BJ (cell line): ENCODE data around the gene DNAJB7. TPM values are rescaled to one million over a fixed set of nuclear protein-coding genes. Genes with fewer than 3 reads are reported as not detected.
A peak's percentile ranks its signal among the peaks of the same experiment; 100 is the strongest.
"Not testable (repeated sequence)": the region's sequence is repeated elsewhere in the genome, so short reads cannot be mapped to it uniquely, and the experiment has no call there.

ENCODE experiments used
- CTCF ChIA-PET: fragments of 350-600 bp; formaldehyde crosslinking; extraction: SDS; loops from one replicate; lab custom pipeline; 2021; ENCODE audit warnings: antibody characterized with exemption, inconsistent platforms; lab: Yijun Ruan, JAX
- POLR2A ChIA-PET: fragments of 300-600 bp; sonication (Branson Sonifier 250); formaldehyde crosslinking; extraction: SDS; loops from one replicate; lab custom pipeline; 2021; ENCODE audit warnings: antibody characterized with exemption; lab: Charles Lee
- DNase-seq: peaks from one replicate; pipeline ENCODE4 v3.0.0-alpha.2; 2011; ENCODE audit warnings: low read depth
- H3K27me3 ChIP-seq: 2 replicates; pipeline ENCODE4 v1.6.0; 2011; ENCODE audit warnings: low read length; ENCODE audit not compliant: control insufficient read depth, insufficient read depth
- H3K36me3 ChIP-seq: 2 replicates; pipeline ENCODE4 v1.5.1; 2011; ENCODE audit warnings: low read length; ENCODE audit not compliant: control insufficient read depth, insufficient read depth
- H3K4me3 ChIP-seq: 2 replicates; pipeline ENCODE4 v1.5.1; 2011; ENCODE audit warnings: low read depth, mild to moderate bottlenecking, control low read depth, low read length
- CTCF ChIP-seq: IDR thresholded peaks from 2 replicates; pipeline ENCODE4 v1.5.1; 2011; ENCODE audit warnings: low read depth, mild to moderate bottlenecking, control low read depth, inconsistent platforms, low read length, moderate library complexity; ENCODE audit not compliant: insufficient read depth
- polyA plus RNA-seq: library from polyadenylated mRNA; depleted of rRNA; stranded (reverse); fragments of >200 nt; gene quantifications from 2 replicates; pipeline ENCODE4 v1.2.3, GENCODE V29; 2011

The DNAJB7 gene
- polyA plus RNA-seq, 1 experiment: not detected

DNA sequence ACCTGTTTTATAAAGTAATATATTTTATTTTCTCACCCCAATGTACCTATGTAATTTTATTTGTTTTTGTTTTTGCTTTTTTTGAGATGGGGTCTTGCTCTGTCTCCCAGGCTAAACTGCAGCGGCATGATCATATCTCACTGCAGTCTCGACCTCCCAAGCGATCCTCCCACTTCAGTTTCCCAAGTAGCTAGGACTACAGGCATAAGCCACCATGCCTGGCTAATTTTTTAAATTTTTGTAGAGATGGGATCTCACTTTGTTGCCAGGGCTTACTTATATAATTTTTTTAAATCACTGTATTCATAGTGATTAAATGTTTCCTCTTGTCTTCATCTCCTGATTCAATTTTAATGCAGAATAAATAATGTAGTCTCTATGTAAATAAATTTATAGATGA is 13.2 kb upstream of the DNAJB7 start:
- DNase-seq: no peak
- Histone ChIP-seq H3K36me3 (no peaks in the 10 kb centered on the region; the same call in none of the 2 replicates), H3K4me3 (no peak overlapping the region), H3K27me3 (no peaks in the 10 kb centered on the region)
- TF ChIP-seq CTCF: no peak
- ChIA-PET CTCF (no interaction called here), POLR2A (no interaction called here)

- ChIA-PET CTCF (interaction anchor here (0.9 to 1.2 kb wide), 3 partner anchors 16 to 190 kb away, joined by 3 to 6 read pairs (median 5); no protein-coding TSS in a partner anchor), POLR2A (no interaction called here)
- no peaks in the 10 kb centered on the region for H3K27me3 ChIP-seq
- no peaks in the 10 kb centered on the region; the same call in none of the 2 replicates for H3K36me3 ChIP-seq
- TF ChIP-seq CTCF: no peak
- no peak for DNase-seq
- H3K4me3 ChIP-seq: no peak overlapping the region
Observed at GRCh38 chr22:40874016-40874415, 12.1 kb upstream of the DNAJB7 start.

GRCh38 chr22:40868379-40868778 is 6.5 kb upstream of the DNAJB7 start:
- DNase-seq, H3K36me3 ChIP-seq, POLR2A ChIA-PET, H3K4me3 ChIP-seq, H3K27me3 ChIP-seq: not testable (repeated sequence)
- CTCF ChIA-PET: interaction anchor here (1.3 kb wide), 1 partner anchor 31 kb away, joined by 5 read pairs; no protein-coding TSS in a partner anchor

DNA sequence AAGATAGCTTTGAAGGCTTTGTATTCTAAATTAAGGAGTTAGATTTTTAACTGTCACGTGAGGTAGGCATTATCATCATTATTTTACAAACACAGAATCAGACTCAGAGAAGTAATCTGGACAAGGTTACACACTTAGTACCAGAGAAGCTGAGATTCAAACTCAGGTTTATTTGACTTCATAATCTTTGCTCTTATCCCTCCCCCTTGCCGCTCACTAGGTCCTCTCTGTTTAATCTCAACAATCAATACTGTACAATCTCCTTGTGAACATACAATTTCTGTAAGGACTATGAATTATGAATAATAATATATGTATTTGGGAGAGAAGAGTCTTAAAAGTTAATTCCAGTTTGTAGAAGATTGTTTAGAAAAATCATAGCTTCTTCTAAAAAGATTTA is 5.2 kb upstream of the DNAJB7 start:
- TF ChIP-seq CTCF: no peak
- Histone ChIP-seq H3K27me3 (no peaks in the 10 kb centered on the region), H3K36me3 (peaks cover under 1% of the 10 kb centered on the region; the same call in 1 of the 2 replicates), H3K4me3 (no peak overlapping the region)
- no peak for DNase-seq
- ChIA-PET POLR2A (interaction anchor here (0.6 kb wide), 1 partner anchor 244 kb away, joined by 4 read pairs; no protein-coding TSS in a partner anchor), CTCF (interaction anchor here (1.1 kb wide), 1 partner anchor 10 kb away, joined by 4 read pairs; the partner anchor contains the start of gene XPNPEP3)

DNA sequence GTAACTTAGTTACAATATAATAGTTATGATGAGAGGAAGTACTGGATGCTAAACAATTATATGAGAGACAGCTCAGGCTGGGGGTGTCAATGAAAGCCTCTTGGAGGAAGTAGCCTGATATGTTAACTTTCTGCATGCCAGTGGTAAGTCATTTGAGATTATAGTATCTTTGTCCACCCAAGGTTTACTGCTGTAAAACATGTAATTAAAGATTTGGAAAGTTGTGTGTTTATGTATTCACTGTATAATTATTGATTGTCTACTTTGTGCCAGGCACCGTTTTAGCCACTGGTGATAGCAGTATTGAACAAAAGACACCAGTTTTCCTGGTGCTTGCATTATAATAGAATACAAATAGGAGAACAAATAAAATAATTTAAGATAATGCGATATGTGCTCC is 624 bp upstream of the DNAJB7 start:
- H3K4me3 ChIP-seq: no peak overlapping the region
- peaks cover 2% of the 10 kb centered on the region; the same call in 1 of the 2 replicates for H3K36me3 ChIP-seq
- TF ChIP-seq CTCF: no peak
- no peaks in the 10 kb centered on the region for H3K27me3 ChIP-seq
- POLR2A ChIA-PET: no interaction called here
- DNase-seq: no peak
- CTCF ChIA-PET: interaction anchor here (1.0 to 2.1 kb wide), 2 partner anchors 14 to 36 kb away, joined by 3 to 7 read pairs; no protein-coding TSS in a partner anchor

- ChIA-PET POLR2A (no interaction called here), CTCF (interaction anchor here (1.0 to 1.7 kb wide), 3 partner anchors 10 to 174 kb away, joined by 4 to 10 read pairs (median 5); no protein-coding TSS in a partner anchor)
- Histone ChIP-seq H3K4me3 (peak overlapping the region; percentile 99), H3K27me3 (no peaks in the 10 kb centered on the region), H3K36me3 (peaks cover 2% of the 10 kb centered on the region; the same call in 1 of the 2 replicates)
- no peak for DNase-seq
- TF ChIP-seq CTCF: no peak
Observed at GRCh38 chr22:40857309-40857855, 4.5 kb downstream of the DNAJB7 start.
